Smooth muscle cell (in vitro differentiated cells): ENCODE data around the gene CERS4. TPM values are rescaled to one million over a fixed set of nuclear protein-coding genes. Genes with fewer than 3 reads are reported as not detected.
"Not testable (repeated sequence)": the region's sequence is repeated elsewhere in the genome, so short reads cannot be mapped to it uniquely, and the experiment has no call there.

ENCODE experiments used
- DNase-seq: peaks from one replicate; lab custom pipeline; 2025; ENCODE audit not compliant: unreplicated experiment; lab: John Stamatoyannopoulos, UW
- H2AFZ ChIP-seq: fragments of 200-600 bp; sonication (generic); 2 replicates; pipeline ENCODE4 v1.6.0; 2016; ENCODE audit warnings: antibody characterized with exemption, low read depth, mild to moderate bottlenecking
- H3F3A ChIP-seq: fragments of 200-600 bp; sonication (generic); 2 replicates; pipeline ENCODE4 v1.6.0; 2017; ENCODE audit warnings: antibody characterized with exemption, low read depth
- H3K27ac ChIP-seq: fragments of 200-600 bp; sonication (generic); 2 replicates; pipeline ENCODE4 v1.5.1; 2016; ENCODE audit warnings: low read depth, mild to moderate bottlenecking
- H3K27me3 ChIP-seq: fragments of 200-600 bp; sonication (generic); 2 replicates; pipeline ENCODE4 v1.6.1; 2016; ENCODE audit warnings: low read depth, mild to moderate bottlenecking
- H3K36me3 ChIP-seq: fragments of 200-600 bp; sonication (generic); 2 replicates; pipeline ENCODE4 v1.5.1; 2016; ENCODE audit warnings: low read depth
- H3K4me1 ChIP-seq: fragments of 200-600 bp; sonication (generic); 2 replicates; pipeline ENCODE4 v1.5.1; 2016; ENCODE audit warnings: low read depth
- H3K4me2 ChIP-seq: fragments of 200-600 bp; sonication (generic); 2 replicates; pipeline ENCODE4 v1.6.0; 2016; ENCODE audit warnings: mild to moderate bottlenecking
- H3K4me3 ChIP-seq: fragments of 200-600 bp; sonication (generic); 2 replicates; pipeline ENCODE4 v1.5.1; 2016; ENCODE audit warnings: mild to moderate bottlenecking
- H3K79me2 ChIP-seq: fragments of 200-600 bp; sonication (generic); 2 replicates; pipeline ENCODE4 v1.6.0; 2016; ENCODE audit warnings: low read depth, mild to moderate bottlenecking
- H3K9ac ChIP-seq: fragments of 200-600 bp; sonication (generic); 2 replicates; pipeline ENCODE4 v1.6.0; 2016; ENCODE audit warnings: low read depth
- H3K9me3 ChIP-seq: fragments of 200-600 bp; sonication (generic); replicated peaks from 2 replicates; pipeline ENCODE4 v1.5.1; 2016; ENCODE audit warnings: low read depth
- H4K20me1 ChIP-seq: fragments of 200-600 bp; sonication (generic); 2 replicates; pipeline ENCODE4 v1.6.0; 2016; ENCODE audit warnings: low read depth
- WGBS: methylation state at CpG from one replicate; pipeline ENCODE4 v1.1.7; 2016; ENCODE audit warnings: low lambda C conversion rate; 5-methylcytosine and 5-hydroxymethylcytosine counted together
- polyA plus RNA-seq: library from polyadenylated mRNA; unstranded; fragments of >200 nt; fragmentation: Nextera tagmentation; extraction: Ambion mirVana; gene quantifications from 2 replicates; pipeline ENCODE4 v1.2.1, GENCODE V29; 2016
- total RNA-seq: library from RNA; depleted of rRNA; stranded (reverse); fragments of >200 nt; gene quantifications from 2 replicates; pipeline ENCODE4 v1.2.3, GENCODE V29; 2014
- TF ChIP-seq, protein P1 (sequence below): fragments of 200-600 bp; sonication (generic); IDR thresholded peaks from 2 replicates; pipeline ENCODE4 v1.5.1; 2017; ENCODE audit warnings: borderline replicate concordance, mild to moderate bottlenecking, antibody characterized with exemption; ENCODE audit not compliant: insufficient read depth, poor library complexity, severe bottlenecking

CERS4 gene
- total and polyA plus RNA-seq, 2 experiments from 2014 or later, result 19.9 to 20.9 TPM

DNA sequence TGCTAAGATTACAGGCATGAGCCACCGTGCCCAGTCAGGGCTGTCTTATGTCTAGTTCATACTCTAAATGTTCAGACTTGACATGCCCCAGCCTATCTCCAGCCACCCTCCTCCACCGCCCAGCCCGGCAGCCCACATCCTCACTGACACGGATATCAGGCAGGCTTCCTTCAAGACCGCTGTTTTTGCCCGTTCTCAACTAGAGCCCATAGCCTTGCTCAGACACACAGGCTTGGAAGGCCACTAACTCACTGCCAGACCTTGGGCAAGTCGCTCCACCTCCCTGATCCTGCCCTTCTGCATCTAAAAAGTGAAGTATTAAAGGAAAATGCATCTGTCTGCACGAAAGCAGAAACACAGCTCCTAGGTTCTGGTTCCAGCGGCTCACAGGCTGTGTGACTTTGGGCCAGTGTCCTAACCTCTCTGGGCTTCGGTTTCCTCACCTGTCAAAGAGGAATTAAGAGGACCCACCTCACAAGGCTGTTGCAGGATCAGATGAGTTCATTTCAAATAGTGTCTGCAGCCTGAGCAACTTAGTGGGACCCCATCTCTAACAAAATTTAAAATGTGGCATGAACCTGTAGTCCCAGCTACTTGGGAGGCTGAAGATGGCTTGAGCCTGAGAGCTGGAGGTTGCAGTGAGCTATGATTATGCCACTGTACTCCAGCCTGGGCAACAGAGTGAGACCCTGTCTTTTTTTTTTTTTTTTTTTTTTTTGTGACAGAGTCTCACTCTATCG, 14.5 kb upstream of the CERS4 start:
- Histone ChIP-seq H4K20me1 (no peaks in the 10 kb centered on the region), H3K79me2 (no peaks in the 10 kb centered on the region), H3K36me3 (no peaks in the 10 kb centered on the region), H3K9ac (no peak overlapping the region), H3K4me2 (no peak overlapping the region), H3K27ac (no peak overlapping the region), H3F3A (peaks cover 6% of the 10 kb centered on the region), H3K9me3 (no peaks in the 10 kb centered on the region), H3K27me3 (no peaks in the 10 kb centered on the region), H2AFZ (no peak overlapping the region), H3K4me3 (no peak overlapping the region), H3K4me1 (peaks cover 14% of the 10 kb centered on the region)
- whole genome bisulfite sequencing, result 58% methylated on average over 11 of the region's 11 CpGs
- TF ChIP-seq, protein P1, sequence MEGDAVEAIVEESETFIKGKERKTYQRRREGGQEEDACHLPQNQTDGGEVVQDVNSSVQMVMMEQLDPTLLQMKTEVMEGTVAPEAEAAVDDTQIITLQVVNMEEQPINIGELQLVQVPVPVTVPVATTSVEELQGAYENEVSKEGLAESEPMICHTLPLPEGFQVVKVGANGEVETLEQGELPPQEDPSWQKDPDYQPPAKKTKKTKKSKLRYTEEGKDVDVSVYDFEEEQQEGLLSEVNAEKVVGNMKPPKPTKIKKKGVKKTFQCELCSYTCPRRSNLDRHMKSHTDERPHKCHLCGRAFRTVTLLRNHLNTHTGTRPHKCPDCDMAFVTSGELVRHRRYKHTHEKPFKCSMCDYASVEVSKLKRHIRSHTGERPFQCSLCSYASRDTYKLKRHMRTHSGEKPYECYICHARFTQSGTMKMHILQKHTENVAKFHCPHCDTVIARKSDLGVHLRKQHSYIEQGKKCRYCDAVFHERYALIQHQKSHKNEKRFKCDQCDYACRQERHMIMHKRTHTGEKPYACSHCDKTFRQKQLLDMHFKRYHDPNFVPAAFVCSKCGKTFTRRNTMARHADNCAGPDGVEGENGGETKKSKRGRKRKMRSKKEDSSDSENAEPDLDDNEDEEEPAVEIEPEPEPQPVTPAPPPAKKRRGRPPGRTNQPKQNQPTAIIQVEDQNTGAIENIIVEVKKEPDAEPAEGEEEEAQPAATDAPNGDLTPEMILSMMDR, result no peak
- no peak for DNase-seq

DNA sequence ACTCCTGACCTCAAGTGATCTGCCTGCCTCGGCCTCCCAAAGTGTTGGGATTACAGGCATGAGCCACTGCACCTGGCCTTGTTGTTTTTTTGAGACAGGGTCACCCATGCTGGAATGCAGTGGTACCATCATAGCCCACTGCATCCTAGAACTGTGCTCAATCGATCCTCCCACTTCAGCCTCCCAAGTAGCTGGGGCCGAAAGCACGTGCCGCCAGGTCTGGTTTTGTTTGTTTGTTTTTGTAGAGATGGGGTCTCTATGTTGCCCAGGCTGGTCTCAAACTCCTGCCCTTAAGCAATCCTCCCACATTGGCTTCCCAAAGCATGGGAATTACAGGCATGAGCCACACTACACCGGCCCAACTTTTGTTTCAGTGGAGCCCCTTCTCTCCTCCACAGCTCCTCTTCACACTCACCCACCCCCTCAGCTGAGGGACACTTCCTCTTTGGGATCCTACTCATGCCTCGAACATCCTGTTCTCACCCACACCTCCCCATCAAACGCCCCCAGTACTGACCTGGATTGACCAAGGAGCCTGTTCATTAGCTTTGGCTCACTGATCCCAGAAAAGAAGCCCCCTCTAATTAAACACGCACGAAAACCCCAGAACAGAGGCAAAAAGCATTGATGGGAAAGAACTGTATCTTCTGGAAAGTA, 12.8 kb upstream of the CERS4 start:
- TF ChIP-seq, protein P1, result no peak
- H2AFZ ChIP-seq, result no peak overlapping the region
- H3K9ac ChIP-seq, result no peak overlapping the region
- peaks cover 6% of the 10 kb centered on the region for H3F3A ChIP-seq
- H3K36me3 ChIP-seq, result no peaks in the 10 kb centered on the region
- no peak overlapping the region for H3K4me3 ChIP-seq
- no peaks in the 10 kb centered on the region for H3K27me3 ChIP-seq
- WGBS, result 71% methylated on average over 10 of the region's 10 CpGs
- DNase-seq, result no peak
- H3K4me2 ChIP-seq, result no peak overlapping the region
- H3K79me2 ChIP-seq, result no peaks in the 10 kb centered on the region
- peaks cover 14% of the 10 kb centered on the region for H3K4me1 ChIP-seq
- H3K27ac ChIP-seq, result no peak overlapping the region
- no peaks in the 10 kb centered on the region for H3K9me3 ChIP-seq
- H4K20me1 ChIP-seq, result no peaks in the 10 kb centered on the region

DNA sequence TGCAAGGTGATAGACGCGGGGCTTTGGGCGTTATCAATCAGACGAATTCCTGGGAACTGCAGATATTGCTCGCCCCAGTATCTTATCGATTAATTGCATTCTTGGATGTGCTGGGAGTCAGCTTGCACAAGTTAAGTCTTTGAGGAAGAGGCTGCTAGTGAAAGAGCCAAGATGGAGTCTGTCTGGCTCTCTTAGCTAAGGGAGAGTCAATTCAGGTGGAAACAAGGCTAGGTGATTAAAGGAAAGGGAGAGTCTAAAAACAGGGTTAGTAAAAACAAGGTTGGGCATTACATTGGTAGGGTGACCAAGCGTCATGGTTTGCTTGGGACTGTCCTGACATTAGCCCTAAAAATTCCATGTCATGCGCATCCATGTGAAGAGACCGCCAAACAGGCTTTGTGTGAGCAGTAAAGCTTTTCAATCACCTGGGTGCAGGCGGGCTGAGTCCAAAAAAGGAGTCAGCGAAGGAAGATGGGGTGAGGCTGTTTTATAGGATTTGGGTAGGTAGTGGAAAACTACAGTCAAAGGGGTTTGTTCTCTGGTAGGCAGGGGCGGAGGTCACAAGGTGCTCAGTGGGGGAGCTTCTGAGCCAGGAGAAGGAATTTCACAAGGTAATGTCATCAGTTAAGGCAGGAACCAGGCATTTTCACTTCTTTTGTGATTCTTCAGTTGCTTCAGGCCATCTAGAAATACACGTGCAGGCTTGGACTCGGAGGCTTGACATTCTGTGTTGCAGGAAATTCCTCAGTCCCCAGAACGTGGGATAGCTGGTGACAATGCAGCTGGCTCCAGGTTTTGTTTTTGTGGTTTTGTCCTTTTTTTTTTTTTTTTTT, 5.7 kb upstream of the CERS4 start:
- not testable (repeated sequence) for H3K4me2 ChIP-seq, DNase-seq, H2AFZ ChIP-seq, H4K20me1 ChIP-seq, H3K79me2 ChIP-seq, H3K36me3 ChIP-seq, H3K9ac ChIP-seq, H3K27me3 ChIP-seq, H3F3A ChIP-seq, H3K4me1 ChIP-seq, H3K27ac ChIP-seq, H3K4me3 ChIP-seq, H3K9me3 ChIP-seq
- 38% methylated on average over 15 of the region's 15 CpGs for WGBS

DNA sequence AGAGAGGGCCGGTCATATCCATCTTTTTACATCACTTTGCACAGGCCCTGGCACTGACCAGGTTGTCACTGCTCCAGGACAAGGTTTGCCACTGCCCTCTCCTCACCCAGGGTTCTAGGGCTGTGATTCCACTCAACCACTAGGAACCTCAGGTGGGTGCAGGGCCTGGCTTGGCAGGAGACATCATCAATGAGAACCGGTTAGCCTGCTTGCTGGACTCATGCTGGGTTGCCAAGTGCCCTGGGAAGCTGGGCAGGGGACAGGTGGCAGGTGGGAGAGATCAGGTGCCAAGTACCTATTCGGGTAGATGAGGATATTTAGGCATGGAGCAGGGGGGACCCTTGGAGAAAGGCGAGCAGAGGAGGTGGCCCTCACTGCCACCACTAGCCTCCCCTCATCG, 4.2 kb upstream of the CERS4 start:
- no peak overlapping the region for H2AFZ ChIP-seq
- no peaks in the 10 kb centered on the region for H3K79me2 ChIP-seq
- H3K9ac ChIP-seq, result no peak overlapping the region
- 90% methylated on average over 5 of the region's 5 CpGs for WGBS
- no peak overlapping the region for H3K4me2 ChIP-seq
- H3K9me3 ChIP-seq, result no peaks in the 10 kb centered on the region
- TF ChIP-seq, protein P1, result no peak
- H3K27ac ChIP-seq, result no peak overlapping the region
- H3F3A ChIP-seq, result no peaks in the 10 kb centered on the region
- H3K36me3 ChIP-seq, result no peaks in the 10 kb centered on the region
- DNase-seq, result no peak
- no peaks in the 10 kb centered on the region for H4K20me1 ChIP-seq
- no peaks in the 10 kb centered on the region for H3K27me3 ChIP-seq
- H3K4me3 ChIP-seq, result no peak overlapping the region
- H3K4me1 ChIP-seq, result peaks cover 7% of the 10 kb centered on the region
